Activated CD4-positive, alpha-beta T cell treated with anti-CD3 and anti-CD28 coated beads for 48 hours (primary cell): ENCODE results near the gene HEXD.
"Not testable (repeated sequence)": the region's sequence is repeated elsewhere in the genome, so short reads cannot be mapped to it uniquely, and the experiment has no call there.

Experiments
- DNase-seq: peaks from one replicate; pipeline ENCODE4 v3.0.0-alpha.2; 2020

HEXD gene

DNA sequence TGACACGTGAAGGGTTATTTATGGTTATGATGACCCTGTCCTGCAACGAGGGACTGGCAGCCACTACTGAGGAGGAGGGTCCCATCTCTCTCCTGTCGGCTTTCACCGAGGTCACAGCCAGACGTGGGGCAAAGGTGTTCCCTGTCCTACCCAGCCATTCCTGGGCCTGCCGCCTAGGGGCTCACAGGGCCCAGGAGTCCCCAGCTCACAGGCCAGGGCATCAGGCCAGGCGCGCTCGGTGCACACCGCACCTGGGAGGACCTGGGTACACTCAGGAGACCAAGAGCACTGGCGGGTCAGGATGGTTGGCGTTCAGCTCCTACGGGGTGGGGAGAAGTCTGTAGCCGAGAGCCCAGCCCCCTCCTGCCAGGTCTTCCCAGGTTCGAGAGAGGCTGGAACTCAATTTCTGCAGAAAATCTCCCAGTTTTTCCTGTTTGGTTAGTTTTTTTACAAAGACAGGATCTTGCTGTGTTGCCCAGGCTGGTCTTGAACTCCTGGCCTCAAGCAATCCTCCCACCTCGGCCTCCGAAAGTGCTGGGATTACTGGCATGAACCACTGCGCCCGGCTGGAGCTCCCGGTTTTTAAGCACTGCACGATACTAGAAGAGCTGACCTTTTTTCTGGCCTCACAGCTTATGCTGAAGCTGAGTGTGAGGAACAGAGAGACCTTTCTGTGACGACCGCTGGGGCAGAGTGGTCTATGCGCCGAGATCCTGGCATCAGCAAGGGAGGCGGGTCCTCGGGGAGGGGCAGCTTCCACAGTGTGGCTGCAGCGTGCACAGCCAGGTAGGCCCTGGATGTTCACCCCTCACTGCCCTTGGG lies 24.7 kb downstream of the HEXD start:
- no peak for DNase-seq

GRCh38 chr17:82443465-82444283 lies 25.5 kb downstream of the HEXD start:
- no peak for DNase-seq

GRCh38 chr17:82444284-82444893 lies 26.2 kb downstream of the HEXD start:
- DNase-seq, result no peak

DNA sequence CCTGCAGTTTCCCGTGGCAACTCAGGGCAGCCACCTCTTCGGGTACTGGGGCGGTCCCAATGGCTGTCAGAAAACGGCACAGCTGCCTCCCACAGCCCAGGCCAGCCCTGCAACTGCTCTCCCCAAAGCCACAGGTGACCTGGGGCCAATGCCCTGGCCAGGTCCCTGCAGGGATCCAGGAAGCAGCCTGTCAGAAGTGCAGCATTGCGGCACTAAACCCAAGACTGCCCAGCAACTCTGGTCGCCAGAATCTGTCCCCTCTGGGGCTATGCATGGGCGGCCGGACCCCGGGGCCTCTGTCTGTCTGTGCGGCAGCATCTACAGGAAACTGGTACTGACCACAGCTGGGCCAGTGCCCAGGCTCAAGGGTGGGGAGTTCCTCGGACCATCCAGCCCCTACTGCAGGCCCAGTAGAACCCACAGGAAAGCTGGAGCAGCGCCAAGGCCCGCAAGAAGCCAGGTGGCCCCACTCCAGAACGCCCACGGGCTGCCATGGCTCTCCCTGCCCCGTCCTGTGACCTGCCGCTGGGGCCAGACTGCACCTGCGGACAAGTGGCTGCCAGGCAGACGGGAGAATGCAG lies 26.9 kb downstream of the HEXD start:
- DNase-seq, result no peak

- no peak for DNase-seq
Observed at GRCh38 chr17:82445542-82445941, 27.4 kb downstream of the HEXD start.

DNA sequence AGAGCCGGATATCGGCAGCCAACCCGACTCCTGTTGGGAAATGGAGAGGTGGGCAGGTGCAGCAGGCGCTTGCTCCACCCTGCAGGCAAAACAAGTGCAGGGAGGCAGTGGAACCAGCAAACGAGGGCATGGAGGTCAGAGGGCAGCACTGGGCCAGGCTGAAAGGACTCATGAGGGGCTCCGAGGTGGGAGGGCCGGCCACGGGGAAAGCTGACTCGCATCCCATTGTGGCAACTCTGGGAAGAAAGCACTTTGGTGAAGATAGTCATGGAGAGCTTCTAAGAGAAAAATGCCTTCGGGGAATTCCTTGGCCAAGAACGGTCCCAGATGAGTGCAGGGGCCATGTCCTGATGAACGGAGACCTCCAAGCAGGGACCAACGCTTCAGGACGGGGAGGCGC lies 28.0 kb downstream of the HEXD start:
- DNase-seq, result no peak

- no peak for DNase-seq
Observed at GRCh38 chr17:82446649-82447048, 28.5 kb downstream of the HEXD start.

DNA sequence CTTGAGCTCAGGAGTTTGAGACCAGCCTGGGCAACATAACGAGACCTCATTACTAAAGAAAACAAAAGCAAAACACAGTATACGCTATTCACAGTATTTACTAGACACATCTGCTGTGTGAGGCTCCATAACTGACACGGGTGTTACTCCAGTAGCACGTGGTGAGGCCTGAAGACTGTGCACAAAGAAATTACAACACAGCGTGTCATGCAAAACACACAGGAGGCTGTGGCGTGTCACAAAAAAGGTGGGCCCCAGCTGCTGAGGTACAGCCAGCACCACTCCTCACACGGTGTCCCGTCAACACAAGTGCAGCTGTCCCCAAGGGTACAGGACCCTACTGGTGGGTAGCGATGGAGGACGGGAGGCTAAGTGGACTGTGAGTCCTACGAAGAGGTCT lies 29.7 kb downstream of the HEXD start:
- no peak for DNase-seq

DNA sequence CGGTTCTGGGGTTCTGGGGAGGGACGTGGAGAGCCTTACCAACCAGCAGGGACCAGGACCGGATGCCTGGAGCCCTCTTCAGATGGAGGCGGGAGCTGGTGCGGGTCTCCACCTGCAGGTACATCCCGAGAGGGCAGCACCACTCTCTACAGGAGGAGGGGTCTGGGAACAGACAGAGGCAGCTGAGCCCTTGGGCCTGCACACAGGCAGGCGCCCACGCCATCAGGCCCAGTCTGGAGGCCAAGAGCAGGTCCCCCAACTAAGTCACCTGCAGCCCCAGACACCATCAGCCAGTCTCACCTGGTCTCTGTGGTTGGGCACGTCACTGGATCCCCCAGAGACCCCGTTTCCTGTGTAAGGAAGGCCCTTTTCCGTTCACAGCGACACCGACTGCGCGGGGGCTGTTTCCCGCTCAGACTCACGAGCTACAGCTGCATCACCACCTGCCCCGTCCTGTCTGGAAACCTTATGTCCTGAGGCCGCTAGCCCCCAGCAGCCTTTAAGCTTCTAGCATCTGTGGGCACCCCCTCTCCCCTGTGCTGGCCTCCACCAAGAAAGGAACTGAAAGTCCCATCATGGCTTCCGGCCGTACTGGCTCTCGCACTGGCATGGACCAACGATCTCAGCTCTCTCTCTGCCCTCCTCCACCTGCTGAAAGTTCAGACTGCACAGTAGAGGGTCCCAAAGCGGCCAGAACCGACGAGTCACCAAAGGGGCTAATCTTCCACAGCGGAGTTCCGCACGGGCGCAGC lies 31.2 kb downstream of the HEXD start:
- peak; percentile 77 for DNase-seq

- peak; percentile 69 for DNase-seq
Observed at GRCh38 chr17:82449883-82450356, 31.8 kb downstream of the HEXD start.

GRCh38 chr17:82450357-82451106 lies 32.4 kb downstream of the HEXD start, which contains the start of gene CYBC1:
Gene CYBC1 (minus strand): TSS chr17:82450752. CDS start chr17:82449254, 1,498 bp downstream.
- peak; percentile 97 for DNase-seq

DNA sequence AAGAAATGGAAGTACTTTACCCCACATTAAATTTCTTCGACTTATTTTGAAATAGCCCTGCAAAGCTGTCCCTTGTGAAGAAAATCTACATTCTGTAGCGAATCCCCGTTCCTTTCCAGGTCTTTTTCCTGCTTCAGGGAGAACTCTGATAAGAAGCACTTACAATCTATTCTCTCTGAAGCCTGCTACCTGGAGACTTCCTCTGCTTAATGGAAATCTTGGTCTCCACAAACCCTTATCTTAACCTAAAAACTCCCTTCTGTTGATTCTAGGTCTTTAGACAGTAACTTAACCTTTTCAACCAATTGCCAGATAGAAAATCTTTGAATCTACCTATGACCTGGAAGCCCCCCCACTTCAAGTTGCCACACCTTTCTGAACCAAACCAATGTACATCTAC lies 34.0 kb downstream of the HEXD start:
- no peak for DNase-seq

DNA sequence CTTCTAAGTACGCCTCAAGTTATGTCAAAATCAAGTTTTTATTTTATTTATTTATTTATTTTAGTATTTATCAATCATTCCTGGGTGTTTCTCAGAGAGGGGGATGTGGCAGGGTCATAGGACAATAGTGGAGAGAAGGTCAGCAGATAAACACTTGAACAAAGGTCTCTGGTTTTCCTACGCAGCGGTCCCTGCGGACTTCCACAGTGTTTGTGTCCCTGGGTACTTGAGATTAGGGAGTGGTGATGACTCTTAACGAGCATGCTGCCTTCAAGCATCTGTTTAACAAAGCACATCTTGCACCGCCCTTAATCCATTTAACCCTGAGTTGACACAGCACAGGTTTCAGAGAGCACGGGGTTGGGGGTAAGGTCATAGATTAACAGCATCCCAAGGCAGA lies 35.0 kb downstream of the HEXD start:
- not testable (repeated sequence) for DNase-seq

- not testable (repeated sequence) for DNase-seq
Observed at GRCh38 chr17:82453706-82454105, 35.6 kb downstream of the HEXD start.

GRCh38 chr17:82457073-82457928 lies 39.2 kb downstream of the HEXD start:
- no peak for DNase-seq

DNA sequence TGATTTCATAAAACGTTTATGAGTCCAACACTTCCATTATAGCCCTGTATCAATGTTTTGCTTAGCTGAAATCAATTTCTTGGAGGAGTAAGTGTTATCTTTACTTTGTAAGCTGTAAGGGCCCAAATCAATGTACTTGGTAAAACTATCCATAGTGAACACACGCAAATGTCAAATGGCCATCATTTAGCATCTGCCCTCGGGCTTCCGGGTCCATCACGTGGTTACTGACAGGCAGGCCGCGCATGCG lies 39.7 kb downstream of the HEXD start:
- no peak for DNase-seq

GRCh38 chr17:82458179-82458884 lies 40.2 kb downstream of the HEXD start, which contains the start of gene NARF:
Gene NARF (plus strand): TSS chr17:82458741. CDS start chr17:82458804, 63 bp downstream.
- peak; percentile 97 for DNase-seq

DNA sequence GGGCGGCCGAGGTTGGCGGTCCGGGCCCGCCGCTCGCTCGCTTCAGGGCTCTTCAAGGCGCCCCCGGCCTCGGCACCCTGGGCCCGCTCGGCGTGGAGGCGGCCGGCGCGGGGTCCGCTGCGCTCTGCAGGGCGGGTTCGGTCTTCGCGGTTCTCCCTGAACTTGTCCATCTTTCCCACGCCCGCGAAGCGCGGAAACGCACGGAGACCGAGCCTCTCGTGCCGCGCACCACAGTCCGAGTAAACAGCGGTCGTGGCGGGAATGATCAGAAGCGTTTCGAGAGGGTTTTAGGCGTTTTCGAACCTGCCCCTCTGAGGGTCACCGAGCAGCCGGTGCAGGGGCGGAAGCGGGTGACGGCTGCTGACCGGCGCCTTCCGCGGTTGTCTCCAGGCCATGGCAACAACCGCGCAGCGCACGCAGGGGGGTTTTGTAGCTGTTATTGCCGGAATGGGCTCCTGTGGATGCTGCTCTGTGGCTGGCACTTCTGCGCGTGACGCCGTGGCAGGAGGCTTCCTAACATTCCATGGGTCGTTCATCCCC lies 40.8 kb downstream of the HEXD start:
- DNase-seq, result no peak

GRCh38 chr17:82459936-82460335 lies 41.8 kb downstream of the HEXD start:
- not testable (repeated sequence) for DNase-seq
